Adrenal gland (tissue), 12 donors: ENCODE measurements around the gene SRPK2. TPM values are rescaled to one million over a fixed set of nuclear protein-coding genes. Genes with fewer than 3 reads are reported as not detected.

Experiments used
- DNase-seq, 7 donors: peaks; one replicate each; pipeline ENCODE4 v3.0.0-alpha.2; 2019 to 2020
- H3K27ac ChIP-seq, 5 donors: fragments of 200-600 bp; sonication (generic) in 4 of 5; 1 replicate in 3 of 5; 2 replicates in 2 of 5; pipeline versions ENCODE4 v1.5.1 to v1.8.0; 2016 to 2020; ENCODE audit warnings: mild to moderate bottlenecking in 1 of 5
- H3K27me3 ChIP-seq: fragments of 200-600 bp; 2 replicates; pipeline ENCODE4 v1.8.0; 2021
- H3K36me3 ChIP-seq, 2 donors: fragments of 200-600 bp; replicated peaks in 1 of 2; 1 replicate in 1 of 2; 2 replicates in 1 of 2; pipeline versions ENCODE4 v1.5.1 to v1.8.0; 2018 to 2022
- H3K4me1 ChIP-seq, 2 donors: fragments of 200-600 bp; replicated peaks in 1 of 2; 1 replicate in 1 of 2; 2 replicates in 1 of 2; pipeline versions ENCODE4 v1.5.1 to v1.8.0; 2018 to 2021
- H3K4me3 ChIP-seq, 4 donors: fragments of 200-600 bp; sonication (generic) in 3 of 4; one replicate each; pipeline ENCODE4 v1.5.1; 2016 to 2018
- H3K9me3 ChIP-seq, 3 donors: fragments of 200-600 bp; sonication (generic) in 1 of 3; replicated peaks in 1 of 3; 1 replicate in 2 of 3; 2 replicates in 1 of 3; pipeline versions ENCODE4 v1.5.1 to v1.8.0; 2016 to 2021
- POLR2A ChIP-seq, 2 donors: fragments of 450-650 bp; IDR thresholded peaks; one replicate each; pipeline ENCODE4 v1.6.1; 2017; ENCODE audit warnings: antibody characterized with exemption in 2 of 2, mild to moderate bottlenecking in 2 of 2, moderate library complexity in 1 of 2
- WGBS, 4 donors: extraction: QIAGEN DNeasy Blood & Tissue Kit in 2 of 4; methylation state at CpG; one replicate each; pipeline versions ENCODE4 v1.1.5 to v1.1.7; 2013 to 2017; 5-methylcytosine and 5-hydroxymethylcytosine counted together
- intact Hi-C, 2 donors: fragments of 100-400 bp; cut with DNase I; formaldehyde crosslinking; loops; one replicate each; pipeline versions ENCODE4 v1.14.1 to v1.15.0; 2022 to 2023
- polyA plus RNA-seq, 3 donors: library from polyadenylated mRNA; stranded (reverse); fragments of 200-250 nt in 2 of 3; fragments of 350-450 nt in 1 of 3; fragmentation: Illumina TruSeq in 1 of 3; extraction: RNeasy Lipid Tissue Mini Kit (QIAGEN cat#74804) in 1 of 3; gene quantifications; one replicate each; pipeline ENCODE4 v1.2.3, GENCODE V29; 2013 to 2014
- total RNA-seq, 9 donors: library from RNA; depleted of rRNA in 4 of 9; stranded (reverse); fragments of >200 nt in 4 of 9; fragments of 120-200 nt in 1 of 9; fragmentation: NEBNext Ultra II Directional in 1 of 9; extraction: Animal tissue kit (Norgen Biotek cat#: 25700) in 1 of 9; gene quantifications; one replicate each; pipeline versions ENCODE4 v1.1.0 to v1.2.4, GENCODE V29; 2013 to 2023
- TF ChIP-seq, protein P1 (sequence below), 6 experiments: fragments of 450-650 bp in 4 of 6; fragments of 200-600 bp in 2 of 6; sonication (generic) in 1 of 6; IDR thresholded peaks; 1 replicate in 5 of 6; 2 replicates in 1 of 6; pipeline versions ENCODE4 v1.5.1 to v1.8.0; 2016 to 2021; ENCODE audit warnings: antibody characterized with exemption in 6 of 6, mild to moderate bottlenecking in 2 of 6, moderate library complexity in 1 of 6
- donor health status: healthy with polysubstance abuse.
- donor health status: Bipolar disorder and iron deficiency.
- donor health status: DM: yes; HTN: yes; CAD: no.
- donor health status: DM: no; HTN: no; CAD: no.
- donor health status: DM: no; HTN: no; CAD: no.
- donor health status: DM: yes; HTN: yes; CAD: no.

The SRPK2 gene
- total and polyA plus RNA-seq, 12 donors, result 7.3 to 64.7 (median 36.6) TPM

DNA sequence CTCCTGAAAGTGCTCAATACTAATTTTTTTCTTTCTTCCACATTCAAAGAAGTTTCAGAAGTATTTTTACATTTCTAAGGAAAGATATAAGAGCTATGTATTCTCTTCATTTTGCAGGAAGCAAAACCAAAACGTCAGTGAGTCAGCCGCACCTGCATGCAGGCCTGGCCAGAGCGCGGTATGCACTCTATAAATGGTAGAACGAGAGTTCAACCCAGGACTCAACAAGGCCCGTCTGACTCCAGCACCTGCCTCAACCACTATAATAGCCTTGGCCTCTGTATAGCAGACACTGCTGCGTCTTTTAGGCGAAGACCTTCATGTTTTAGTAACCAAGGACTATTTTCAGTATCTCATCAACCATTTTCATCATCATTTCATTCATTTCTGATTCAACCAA is 261.5 kb downstream of the SRPK2 start:
- intact Hi-C loops, result no loop called here
- H3K27me3 ChIP-seq, result no peaks in the 10 kb centered on the region
- H3K36me3 ChIP-seq, result peaks cover 0 to 7% of the 10 kb centered on the region in 2 donors

DNA sequence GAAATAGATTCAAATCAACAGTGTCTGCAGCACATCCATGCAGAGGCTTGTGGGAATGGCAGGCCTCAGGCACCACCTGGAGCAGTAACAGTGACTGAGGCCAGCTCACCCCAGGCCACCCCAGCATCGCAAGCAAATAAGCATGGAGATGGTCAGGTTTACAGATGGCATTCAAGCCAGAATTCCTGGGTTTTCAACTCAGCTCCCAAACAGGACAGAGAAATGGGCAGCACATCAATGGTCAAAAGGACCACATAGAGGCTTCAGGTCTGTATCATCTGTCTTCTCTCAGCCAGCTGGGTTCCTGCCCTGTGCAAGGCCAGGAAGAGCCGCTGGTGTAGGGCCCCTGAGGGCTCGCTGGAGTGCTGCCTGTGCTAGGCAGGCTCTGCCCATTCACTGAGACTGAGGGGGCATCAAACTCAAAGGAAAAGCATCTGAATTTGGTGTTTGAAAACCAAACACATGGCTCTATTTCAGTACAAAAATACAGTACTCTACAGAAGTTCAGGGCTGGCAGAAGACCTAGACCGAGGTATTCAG is 262.2 kb downstream of the SRPK2 start:
- no peak overlapping the region for H3K27ac ChIP-seq
- H3K4me3 ChIP-seq, result no peak overlapping the region
- H3K27me3 ChIP-seq, result no peaks in the 10 kb centered on the region
- peaks cover under 1 to 2% of the 10 kb centered on the region in 2 donors for H3K4me1 ChIP-seq
- H3K9me3 ChIP-seq, result no peaks in the 10 kb centered on the region
- intact Hi-C loops, result no loop called here
- no peak for DNase-seq
- TF ChIP-seq, protein P1, sequence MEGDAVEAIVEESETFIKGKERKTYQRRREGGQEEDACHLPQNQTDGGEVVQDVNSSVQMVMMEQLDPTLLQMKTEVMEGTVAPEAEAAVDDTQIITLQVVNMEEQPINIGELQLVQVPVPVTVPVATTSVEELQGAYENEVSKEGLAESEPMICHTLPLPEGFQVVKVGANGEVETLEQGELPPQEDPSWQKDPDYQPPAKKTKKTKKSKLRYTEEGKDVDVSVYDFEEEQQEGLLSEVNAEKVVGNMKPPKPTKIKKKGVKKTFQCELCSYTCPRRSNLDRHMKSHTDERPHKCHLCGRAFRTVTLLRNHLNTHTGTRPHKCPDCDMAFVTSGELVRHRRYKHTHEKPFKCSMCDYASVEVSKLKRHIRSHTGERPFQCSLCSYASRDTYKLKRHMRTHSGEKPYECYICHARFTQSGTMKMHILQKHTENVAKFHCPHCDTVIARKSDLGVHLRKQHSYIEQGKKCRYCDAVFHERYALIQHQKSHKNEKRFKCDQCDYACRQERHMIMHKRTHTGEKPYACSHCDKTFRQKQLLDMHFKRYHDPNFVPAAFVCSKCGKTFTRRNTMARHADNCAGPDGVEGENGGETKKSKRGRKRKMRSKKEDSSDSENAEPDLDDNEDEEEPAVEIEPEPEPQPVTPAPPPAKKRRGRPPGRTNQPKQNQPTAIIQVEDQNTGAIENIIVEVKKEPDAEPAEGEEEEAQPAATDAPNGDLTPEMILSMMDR (IDR thresholded peaks at IDR 0.05), result no peak
- TF ChIP-seq POLR2A (IDR thresholded peaks at IDR 0.05), result no peak
- peaks cover 0 to 7% of the 10 kb centered on the region in 2 donors for H3K36me3 ChIP-seq
- WGBS, 4 donors, result 88 to 90% (median 89%) methylated on average over 4 of the region's 4 CpGs

More for the DNA sequence above, 261.5 kb downstream of the SRPK2 start:
- H3K4me3 ChIP-seq, result no peak overlapping the region
- TF ChIP-seq, protein P1 (IDR thresholded peaks at IDR 0.05), result no peak
- no peak for TF ChIP-seq POLR2A (IDR thresholded peaks at IDR 0.05)
- 79 to 88% (median 86%) methylated on average over 8 of the region's 8 CpGs for WGBS, 4 donors
- H3K4me1 ChIP-seq, result peaks cover 7 to 9% of the 10 kb centered on the region in 2 donors
- DNase-seq, result no peak
- H3K27ac ChIP-seq, result no peak overlapping the region
- no peaks in the 10 kb centered on the region for H3K9me3 ChIP-seq

DNA sequence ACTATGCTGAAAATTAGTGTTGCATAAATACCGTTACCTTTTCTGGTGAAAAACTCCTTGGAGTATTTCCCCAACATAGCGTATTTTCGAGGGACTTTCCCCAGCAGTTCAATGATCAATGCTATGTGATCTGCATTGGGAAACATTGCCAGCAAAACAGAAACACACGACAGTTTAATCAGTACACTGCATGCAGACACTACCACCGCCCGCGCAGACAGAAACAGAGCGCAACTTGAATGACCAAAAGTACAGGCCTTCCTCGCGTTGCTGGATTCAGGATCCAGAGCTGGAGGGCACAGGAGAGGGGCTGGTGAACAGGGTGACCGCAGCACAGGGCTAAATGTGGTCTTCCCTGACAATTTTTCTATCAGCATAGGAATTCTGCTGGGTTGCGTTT is 263.0 kb downstream of the SRPK2 start:
- no peak for DNase-seq
- intact Hi-C loops, result no loop called here
- TF ChIP-seq, protein P1 (IDR thresholded peaks at IDR 0.05), result no peak
- TF ChIP-seq POLR2A (IDR thresholded peaks at IDR 0.05), result no peak
- H3K27ac ChIP-seq, result no peak overlapping the region
- no peaks in the 10 kb centered on the region for H3K4me1 ChIP-seq
- no peaks in the 10 kb centered on the region for H3K27me3 ChIP-seq
- H3K36me3 ChIP-seq, result peaks cover 0 to 7% of the 10 kb centered on the region in 2 donors
- no peak overlapping the region for H3K4me3 ChIP-seq
- 95 to 98% (median 96%) methylated on average over 12 of the region's 12 CpGs for WGBS, 4 donors
- no peaks in the 10 kb centered on the region for H3K9me3 ChIP-seq

DNA sequence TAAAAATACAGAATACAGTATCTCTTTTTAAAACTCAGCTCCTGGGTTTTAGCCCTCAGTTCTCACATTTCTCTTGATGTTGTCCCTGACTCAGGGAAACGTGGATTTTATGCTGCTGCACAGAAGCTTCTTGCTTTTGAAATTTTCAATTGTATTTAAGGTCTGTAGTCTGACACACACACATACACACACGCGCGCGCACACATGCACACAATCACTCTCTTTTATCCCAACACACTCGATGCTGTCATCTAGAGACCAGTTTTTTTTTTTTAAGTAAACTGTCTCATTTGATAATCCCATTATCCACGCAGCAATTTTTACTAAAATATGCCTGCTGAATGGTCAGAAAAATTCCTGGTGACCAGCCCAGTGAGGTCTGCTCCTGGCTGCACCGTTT is 266.1 kb downstream of the SRPK2 start:
- intact Hi-C loops, result no loop called here
- DNase-seq, result no peak
- Histone ChIP-seq H3K36me3 (no peaks in the 10 kb centered on the region), H3K4me3 (no peak overlapping the region), H3K4me1 (peaks cover 0 to 9% of the 10 kb centered on the region in 2 donors), H3K9me3 (no peaks in the 10 kb centered on the region), H3K27ac (no peak overlapping the region), H3K27me3 (no peaks in the 10 kb centered on the region)
- TF ChIP-seq, protein P1 (IDR thresholded peaks at IDR 0.05), result no peak
- TF ChIP-seq POLR2A (IDR thresholded peaks at IDR 0.05), result no peak
- 77 to 80% (median 79%) methylated on average over 8 of the region's 8 CpGs for WGBS, 4 donors
